CD4-positive, alpha-beta T cell treated with Interferon alpha-2 for 1 hour (primary cell): ENCODE results near the gene PKP3.
"Not testable (repeated sequence)": the region's sequence is repeated elsewhere in the genome, so short reads cannot be mapped to it uniquely, and the experiment has no call there.

Experiments
- DNase-seq, 2 donors: peaks; one replicate each; pipeline ENCODE4 v3.0.0-alpha.2; 2020 to 2022

PKP3 gene

DNA sequence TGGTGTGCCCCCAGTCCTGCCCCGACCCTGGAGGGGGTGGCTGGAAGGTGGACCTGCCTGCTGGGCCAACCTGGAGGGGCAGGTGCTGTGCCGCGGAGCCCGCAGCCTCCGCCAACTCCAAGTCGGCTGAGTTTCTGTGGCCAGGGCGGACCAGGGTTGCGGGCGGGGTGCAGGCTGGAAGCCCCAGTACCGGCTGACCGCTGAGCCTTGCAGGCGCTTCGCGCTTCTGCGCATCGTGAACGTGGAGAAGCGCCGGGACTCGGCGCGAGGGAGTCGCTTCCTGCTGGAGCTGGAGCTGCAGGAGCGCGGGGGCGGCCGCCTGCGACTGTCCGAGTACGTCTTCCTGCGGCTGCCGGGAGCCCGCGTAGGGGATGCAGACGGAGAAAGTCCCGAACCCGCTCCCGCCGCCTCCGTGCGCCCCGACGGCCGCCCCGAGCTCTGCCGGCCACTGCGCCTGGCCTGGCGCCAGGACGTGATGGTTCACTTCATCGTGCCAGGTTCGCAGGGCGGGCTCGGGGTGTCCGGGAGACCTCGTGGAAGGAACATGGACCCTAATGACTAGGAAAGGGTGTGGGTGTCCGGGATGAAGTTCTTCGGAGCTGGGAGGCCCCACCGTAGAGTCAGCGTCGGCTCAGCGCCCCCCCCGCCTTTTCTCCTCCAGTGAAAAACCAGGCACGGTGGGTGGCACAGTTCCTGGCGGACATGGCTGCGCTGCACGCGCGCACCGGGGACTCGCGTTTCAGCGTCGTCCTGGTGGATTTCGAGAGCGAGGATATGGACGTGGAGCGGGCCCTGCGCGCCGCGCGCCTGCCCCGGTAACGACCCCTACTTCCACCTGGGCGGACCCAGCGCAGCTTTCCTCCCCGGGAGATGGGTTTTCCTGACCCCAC, 14.6 kb upstream of the PKP3 start:
- no peak for DNase-seq

DNA sequence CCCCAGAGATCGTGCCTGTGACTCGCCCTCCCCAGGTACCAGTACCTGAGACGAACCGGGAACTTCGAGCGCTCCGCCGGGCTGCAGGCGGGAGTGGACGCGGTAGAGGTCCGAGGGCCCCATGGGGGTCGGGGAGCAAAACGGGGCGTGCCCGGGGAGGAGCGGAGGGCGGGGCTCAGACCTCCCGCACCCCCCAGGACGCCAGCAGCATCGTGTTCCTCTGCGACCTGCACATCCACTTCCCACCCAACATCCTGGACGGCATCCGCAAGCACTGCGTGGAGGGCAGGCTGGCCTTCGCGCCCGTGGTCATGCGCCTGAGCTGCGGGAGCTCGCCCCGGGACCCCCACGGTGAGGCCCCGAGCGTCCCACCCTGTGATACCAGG, 13.9 kb upstream of the PKP3 start:
- DNase-seq, result no peak

DNA sequence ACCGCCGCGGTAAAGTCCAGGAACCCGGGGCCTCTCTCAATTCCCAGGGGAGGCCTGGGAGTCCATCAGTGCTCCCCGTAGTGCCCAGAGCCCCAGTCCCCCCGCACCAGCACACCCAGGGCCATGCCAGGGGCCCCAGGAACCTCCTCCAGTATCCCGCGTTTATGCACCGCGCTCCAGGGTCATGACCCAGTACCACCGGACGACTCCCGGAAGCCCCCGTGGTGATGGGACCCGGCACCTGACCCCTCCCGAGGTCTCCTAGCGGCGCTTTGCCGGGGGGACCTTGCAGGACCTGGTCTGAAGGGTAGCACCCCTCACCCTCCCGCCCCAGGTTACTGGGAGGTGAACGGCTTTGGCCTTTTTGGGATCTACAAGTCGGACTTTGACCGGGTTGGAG, 13.5 kb upstream of the PKP3 start:
- no peak for DNase-seq

GRCh38 chr11:380996-381395, 13.0 kb upstream of the PKP3 start:
- no peak for DNase-seq

DNA sequence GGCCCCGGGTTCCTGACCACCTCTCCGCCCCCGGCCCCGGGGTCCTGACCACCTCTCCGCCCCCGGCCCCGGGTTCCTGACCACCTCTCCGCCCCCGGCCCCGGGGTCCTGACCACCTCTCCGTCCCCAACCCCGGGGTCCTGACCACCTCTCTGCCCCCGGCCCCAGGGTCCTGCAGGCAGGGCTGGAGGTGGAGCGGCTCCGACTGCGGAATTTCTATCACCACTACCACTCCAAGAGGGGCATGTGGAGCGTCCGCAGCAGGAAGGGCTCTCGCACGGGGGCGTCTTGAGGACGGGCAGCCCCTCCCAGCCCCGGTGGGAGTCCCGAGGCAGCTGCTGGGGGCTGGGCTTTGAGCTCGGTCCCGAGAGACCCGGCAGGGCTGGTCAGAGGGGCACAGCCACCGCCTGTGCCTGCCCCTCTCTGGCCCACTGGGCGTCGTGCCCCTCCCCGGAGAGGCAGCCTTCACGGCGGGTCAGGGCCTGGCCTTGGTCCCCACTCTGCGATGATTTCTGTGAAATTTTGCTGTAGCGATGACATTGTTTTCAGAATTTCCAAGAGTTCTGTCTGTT, 12.4 kb upstream of the PKP3 start:
- no peak for DNase-seq

DNA sequence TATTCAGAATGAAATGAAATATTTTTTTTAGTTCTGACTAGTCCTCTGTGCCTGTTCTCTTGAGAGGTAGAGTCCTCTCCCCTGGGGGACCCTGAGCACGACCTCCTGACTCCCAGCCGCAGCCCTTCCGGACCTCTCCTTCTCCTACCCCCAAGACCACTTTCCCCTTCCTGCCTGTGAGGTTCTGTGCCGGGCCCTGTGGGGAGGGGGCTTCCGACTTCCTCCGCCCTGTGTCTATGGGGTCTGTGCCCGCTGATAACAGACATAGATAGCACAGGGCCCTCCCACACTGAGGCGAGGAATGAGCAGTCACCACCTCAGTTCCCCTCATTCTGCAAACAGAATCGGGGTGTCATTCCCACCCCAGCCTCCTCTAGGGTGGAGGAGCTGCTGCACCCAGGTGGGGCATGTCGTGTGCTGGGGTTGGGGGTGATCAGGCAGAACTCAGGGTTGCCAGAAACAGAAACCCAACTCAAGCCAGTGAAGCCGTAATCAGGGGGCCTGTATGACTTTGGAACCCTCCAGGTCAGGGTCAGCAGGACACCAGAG, 11.9 kb upstream of the PKP3 start:
- DNase-seq, result no peak

DNA sequence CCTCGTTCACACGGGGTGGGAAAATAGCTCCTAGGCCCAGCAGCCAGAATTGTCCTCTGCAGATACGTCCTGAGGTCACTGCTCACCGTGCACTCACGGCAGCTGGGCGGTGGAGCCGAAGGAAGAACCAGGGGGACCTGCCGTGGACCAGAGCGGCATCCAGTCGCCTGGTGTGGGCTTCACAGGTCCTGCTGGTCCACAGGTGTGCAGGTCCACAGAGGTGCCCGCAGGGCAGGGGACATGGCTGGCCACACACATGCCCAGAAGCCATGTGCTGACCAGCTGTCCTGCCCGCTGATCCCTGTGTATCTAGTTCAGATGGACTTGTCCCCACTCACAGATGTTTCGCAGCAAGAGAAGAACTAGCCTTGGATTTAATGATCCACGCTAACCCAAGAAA, 10.6 kb upstream of the PKP3 start:
- no peak for DNase-seq

DNA sequence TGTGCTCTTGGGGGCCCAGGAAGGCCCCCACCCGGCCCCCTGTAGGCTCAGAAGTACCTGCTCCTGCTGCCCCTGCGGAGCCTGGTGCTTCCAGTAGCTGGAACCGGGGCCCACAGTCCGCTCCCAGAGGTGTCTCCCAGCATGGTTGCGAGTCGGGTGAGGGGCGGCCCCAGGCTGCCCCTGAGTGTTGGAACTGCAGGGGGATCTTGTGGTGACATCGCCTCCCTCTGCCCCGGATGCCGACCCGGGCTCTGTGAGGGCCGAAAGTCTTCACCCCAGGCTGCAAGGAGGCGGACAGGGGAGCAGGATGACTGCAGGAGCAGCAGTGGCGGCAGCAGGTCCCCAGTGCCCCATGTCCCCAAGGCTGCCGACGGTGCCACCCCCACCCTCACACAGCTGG, 9.5 kb upstream of the PKP3 start:
- no peak for DNase-seq

DNA sequence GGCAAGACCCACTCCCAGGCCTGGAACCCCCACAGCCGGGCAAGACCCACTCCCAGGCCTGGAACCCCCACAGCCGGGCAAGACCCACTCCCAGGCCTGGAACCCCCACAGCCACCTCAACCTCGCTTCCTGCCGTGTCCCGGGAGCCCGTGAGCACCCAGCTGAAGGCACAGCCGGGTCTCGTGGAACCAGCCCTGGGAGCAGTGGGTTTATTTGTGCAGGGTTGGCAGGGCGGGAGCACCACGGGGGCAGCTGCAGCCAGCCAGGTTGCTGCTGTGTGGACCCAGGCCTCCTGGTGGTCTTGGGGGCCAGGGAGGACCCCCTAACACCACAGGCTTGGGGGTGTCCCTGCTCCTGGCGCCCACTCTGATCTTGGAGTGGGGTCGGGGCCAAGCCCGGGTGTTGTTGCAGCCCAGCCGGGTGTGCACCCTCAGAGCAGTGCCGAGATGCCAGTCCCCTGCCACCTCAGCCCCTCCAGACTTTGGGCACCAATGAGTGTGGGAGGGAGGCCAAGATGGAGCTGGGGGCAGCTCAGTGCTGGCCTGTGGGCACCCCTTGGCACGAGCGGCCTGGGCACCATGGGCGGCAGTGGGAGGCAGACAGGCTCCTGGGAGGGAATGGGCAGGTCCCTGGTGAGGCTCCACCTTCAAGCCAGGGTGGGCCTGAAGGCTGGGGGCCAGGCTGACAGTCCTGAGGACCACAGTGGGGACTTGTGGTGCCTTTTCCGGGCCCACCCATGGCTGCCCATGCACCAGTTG, 8.2 kb upstream of the PKP3 start:
- no peak for DNase-seq

- DNase-seq, result no peak
Measured at GRCh38 chr11:386483-386882, 7.5 kb upstream of the PKP3 start.

DNA sequence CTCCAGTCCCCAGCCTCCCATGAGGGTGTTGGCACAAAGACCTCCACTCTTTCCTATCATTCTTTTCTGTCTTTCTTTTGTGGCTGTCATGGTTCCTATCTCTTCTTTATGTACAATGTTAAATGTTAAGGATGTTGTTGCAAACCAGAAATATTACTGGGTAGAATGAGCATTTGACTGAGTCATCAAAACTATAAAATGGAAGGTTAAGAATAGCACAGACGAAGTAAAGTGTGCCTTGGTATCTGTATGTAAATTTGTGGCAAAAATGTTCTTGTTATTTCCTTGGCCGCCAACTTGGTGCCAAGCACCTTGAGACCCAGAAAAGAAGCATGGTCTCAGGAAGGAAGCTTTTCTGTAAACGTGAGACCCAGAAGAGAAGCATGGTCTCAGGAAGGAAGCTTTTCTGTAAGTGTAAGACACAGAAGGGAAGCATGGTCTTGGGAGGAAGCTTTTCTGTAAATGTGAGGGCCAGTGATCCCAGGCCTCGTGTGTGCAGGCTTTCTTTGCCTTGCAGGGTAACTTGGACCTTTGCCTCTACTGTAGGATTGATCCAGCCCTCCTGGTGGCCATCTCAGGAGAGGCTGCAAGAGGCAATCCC, 6.7 kb upstream of the PKP3 start:
- no peak for DNase-seq

GRCh38 chr11:389369-389768, 4.6 kb upstream of the PKP3 start:
- not testable (repeated sequence) for DNase-seq

GRCh38 chr11:390175-390574, 3.8 kb upstream of the PKP3 start:
- DNase-seq, result no peak

DNA sequence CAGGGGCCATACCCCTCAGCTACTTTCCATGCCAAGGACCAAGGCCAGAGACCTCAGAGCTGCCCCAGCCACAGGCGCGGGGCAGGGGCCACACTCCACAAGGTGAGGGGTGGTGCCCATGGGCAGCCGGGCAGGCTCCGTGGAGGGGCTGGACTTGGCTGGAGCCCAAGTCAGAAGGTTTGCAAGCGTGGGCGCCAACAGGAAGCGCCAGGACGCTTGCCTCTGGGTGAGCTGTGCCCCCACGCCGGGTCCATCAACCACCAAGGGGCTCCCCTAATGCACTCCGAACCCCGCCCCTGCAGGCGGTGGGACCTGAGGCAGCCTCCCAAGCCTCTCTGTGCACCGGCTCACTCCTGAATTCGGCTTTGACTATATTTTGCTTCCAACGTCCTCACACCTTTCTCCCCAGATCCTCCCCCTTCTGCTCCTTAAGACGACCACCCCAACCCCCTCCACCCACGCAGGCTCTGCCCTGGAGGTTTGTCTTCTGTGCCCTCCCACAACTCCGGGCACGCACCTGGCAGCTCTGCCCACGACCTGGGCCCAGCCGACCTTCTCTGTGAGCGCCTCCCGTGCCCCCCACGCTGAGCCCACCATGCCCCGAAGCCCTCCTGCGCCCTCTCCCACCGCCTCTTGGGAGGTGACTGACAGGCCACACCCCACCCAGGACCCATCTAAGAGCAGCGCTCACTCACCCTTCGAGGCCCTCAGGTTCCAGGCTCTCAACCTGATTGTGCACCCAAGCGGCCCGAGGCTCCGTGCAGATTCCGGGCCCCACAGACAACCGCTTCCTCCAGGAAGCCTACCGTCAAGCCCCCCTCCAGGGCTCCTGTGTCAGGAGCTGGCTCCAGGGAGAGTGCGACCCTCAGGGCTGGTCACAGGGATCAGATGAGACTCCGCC, 2.6 kb upstream of the PKP3 start:
- DNase-seq, result no peak

DNA sequence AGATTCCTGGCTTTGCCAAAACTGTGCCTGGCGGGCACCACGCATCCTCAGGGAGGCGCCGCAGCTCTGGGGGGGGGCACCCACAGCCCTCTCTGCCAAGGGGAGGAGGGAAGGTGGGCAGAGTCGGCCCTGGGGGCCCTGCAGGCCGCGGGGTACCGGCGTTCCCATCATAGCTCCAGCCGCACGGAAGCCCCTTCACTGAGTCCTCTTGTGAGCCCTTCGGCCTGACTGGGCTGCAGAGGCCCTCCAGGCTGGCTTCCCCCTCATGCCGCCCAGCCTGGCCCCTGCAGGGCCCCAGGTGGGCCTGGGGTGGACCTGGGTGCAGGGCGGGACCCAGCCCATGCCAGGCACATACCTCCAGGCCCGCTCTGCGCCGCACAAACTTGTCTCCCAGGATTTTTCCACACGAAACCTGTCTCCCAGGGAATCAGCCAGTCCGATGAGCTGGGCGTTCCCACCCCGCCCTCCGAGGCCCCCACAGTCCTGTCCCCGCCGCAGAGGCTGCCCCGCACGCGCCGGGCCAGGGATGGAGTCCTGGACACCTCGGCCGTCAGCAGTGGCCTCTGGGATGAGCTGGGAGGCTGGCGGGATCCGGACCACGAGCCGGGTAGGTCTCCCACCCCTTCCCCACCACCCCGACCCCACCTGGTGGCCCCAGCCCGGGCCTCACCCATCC, 1.8 kb upstream of the PKP3 start:
- DNase-seq, result no peak

DNA sequence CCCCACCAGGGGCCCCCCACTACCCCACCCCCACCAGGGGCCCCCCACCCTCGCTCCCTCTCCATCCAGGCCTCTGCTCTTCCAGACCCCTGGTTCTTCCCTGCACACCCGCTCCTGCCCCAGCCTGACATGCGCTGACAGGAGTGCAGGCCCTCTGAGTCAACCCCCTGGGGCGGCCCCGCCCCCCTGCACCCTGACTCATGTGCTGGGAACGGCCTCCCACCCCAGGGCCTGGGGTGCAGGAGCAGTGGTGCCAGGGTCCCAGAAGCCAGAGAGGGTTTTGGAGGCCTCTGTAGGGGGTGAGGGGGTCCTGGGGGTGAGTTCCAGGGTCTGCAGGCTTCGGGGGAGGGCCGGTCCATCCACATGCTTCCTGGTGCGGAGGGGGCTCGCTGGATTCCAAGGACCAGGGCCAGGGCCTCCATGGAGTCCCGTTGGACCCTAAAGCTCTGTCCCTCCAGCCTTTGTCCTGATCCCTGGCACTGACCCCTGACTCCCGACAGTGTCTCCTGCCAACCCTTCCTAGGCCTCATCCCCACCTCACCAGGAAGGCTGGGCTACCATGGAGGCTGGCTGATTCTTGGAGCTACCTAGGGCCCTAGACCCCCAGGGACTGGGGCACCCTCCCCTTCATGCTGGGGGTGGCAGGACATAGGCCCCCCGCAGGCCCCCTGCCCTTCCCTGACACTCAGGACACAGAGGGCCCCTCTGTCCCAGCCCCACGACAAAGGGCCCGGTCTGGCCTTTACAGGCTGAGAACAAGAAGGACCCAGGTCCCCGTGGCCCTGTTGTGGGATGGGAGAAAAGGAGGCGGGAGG, 583 bp upstream of the PKP3 start:
- no peak for DNase-seq

DNA sequence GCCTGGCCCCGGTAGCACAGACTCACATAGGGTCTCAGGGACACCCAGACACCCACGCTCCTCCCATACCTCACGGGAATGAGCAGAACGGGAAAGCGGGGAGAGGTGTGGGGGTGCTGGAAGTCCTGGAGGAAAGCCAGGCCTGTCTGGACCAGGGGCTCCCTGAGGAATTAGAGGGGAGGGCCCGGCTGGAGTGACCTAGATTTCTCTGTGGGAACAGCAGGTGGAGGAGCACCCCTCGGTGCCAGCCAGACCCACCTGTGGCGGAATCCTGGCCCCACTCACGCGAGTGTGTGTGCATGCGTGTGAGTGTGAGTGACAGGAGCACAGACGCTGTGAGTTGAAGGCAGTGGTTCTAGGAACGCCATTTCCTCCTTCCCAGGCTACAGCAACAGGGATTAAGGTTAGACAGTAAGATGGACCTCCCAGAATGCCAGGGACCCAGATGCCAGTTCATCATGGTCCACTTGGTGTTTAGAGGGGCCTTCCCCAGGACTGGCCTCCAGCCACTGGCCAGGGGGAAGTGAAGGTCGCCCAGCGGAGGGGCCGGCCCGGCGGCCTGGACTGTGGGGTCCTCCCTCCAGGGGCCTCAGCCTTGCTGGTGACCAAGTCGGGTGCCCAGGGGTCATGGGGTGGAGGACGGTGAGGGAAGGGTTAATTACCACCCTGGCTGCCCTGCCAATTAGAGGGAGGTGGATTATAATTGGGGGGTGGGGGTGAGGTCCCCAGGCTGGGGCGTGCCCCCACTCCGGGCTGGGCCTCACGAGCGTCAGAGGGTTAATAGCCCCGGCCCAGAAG, 1.0 kb downstream of the PKP3 start:
- DNase-seq, result no peak

DNA sequence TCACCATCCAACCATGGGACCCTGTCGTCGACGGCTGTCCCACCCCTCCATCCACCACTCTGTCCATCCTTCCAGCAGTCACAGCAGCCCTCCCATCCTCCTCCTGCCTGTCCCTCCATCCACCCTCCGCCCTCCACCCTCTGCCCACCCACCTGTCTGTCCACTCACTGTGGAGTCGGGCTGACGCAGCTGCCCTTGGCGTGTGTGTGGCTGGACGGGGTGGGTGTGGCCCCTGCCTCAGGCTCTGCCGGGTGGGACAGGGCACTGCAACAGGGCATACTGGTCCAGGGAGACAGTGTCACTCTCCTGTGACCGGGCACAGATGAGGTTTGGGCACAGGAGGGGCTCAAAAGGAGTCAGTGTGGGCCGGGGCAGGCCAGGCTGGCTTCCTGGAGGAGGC, 1.9 kb downstream of the PKP3 start:
- no peak for DNase-seq

DNA sequence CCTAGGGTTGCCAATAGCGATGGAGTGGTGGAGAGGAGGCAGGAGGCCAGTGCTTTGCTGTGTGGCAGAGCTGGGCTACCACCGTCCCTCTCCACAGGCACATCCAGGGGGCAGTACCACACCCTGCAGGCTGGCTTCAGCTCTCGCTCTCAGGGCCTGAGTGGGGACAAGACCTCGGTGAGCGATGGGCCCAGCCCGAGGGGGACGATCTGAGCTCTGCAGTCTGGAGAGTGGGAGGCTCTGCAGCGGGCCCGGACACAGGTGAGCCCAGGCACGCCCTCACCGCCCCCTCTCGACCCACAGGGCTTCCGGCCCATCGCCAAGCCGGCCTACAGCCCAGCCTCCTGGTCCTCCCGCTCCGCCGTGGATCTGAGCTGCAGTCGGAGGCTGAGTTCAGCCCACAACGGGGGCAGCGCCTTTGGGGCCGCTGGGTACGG, 2.5 kb downstream of the PKP3 start:
- DNase-seq, result peak; percentile 36 to 43
